GM23338 (cell line): ENCODE data around the gene ADAMTS14.
"Not testable (repeated sequence)": the region's sequence is repeated elsewhere in the genome, so short reads cannot be mapped to it uniquely, and the experiment has no call there.

Source experiments
- EZH2 ChIP-seq: fragments of 200-600 bp; sonication (generic); IDR thresholded peaks from one replicate; pipeline ENCODE4 v1.8.0; 2017; ENCODE audit warnings: antibody characterized with exemption, mild to moderate bottlenecking, low read depth; ENCODE audit not compliant: unreplicated experiment
- EZH2phosphoT487 ChIP-seq: fragments of 200-600 bp; sonication (generic); IDR thresholded peaks from one replicate; pipeline ENCODE4 v1.8.1; 2018; ENCODE audit warnings: antibody characterized with exemption; ENCODE audit not compliant: unreplicated experiment
- POLR2AphosphoS5 ChIP-seq: IDR thresholded peaks from 2 replicates; pipeline ENCODE4 v1.6.1; 2016; ENCODE audit warnings: antibody characterized with exemption, low read depth
- TF ChIP-seq, protein P1 (sequence below), 2 experiments: fragments of 200-600 bp in 1 of 2; sonication (generic) in 1 of 2; conservative IDR thresholded peaks; 2 replicates each; pipeline versions ENCODE4 v1.5.1 to v1.6.1; 2016 to 2017; ENCODE audit warnings: antibody characterized with exemption in 2 of 2, low read depth in 2 of 2, mild to moderate bottlenecking in 2 of 2, moderate library complexity in 1 of 2

DNA sequence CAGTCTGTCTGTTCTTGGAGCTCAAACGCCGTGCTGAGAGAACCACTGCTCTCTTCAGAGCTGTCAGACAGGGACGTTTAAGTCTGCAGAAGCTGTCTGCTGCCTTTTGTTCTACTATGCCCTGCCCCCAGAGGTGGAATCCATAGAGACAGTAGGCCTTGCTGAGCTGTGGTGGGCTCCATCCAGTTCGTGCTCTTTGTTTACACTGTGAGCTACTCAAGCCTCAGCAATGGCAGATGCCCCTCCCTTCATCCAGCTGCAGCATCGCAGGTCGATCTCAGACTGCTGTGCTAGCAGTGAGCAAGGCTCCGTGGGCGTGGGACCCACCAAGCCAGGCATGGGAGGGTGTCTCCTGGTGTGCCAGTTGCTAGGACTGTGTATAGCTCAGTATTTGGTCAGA lies 27.3 kb upstream of the ADAMTS14 start:
- TF ChIP-seq, protein P1, sequence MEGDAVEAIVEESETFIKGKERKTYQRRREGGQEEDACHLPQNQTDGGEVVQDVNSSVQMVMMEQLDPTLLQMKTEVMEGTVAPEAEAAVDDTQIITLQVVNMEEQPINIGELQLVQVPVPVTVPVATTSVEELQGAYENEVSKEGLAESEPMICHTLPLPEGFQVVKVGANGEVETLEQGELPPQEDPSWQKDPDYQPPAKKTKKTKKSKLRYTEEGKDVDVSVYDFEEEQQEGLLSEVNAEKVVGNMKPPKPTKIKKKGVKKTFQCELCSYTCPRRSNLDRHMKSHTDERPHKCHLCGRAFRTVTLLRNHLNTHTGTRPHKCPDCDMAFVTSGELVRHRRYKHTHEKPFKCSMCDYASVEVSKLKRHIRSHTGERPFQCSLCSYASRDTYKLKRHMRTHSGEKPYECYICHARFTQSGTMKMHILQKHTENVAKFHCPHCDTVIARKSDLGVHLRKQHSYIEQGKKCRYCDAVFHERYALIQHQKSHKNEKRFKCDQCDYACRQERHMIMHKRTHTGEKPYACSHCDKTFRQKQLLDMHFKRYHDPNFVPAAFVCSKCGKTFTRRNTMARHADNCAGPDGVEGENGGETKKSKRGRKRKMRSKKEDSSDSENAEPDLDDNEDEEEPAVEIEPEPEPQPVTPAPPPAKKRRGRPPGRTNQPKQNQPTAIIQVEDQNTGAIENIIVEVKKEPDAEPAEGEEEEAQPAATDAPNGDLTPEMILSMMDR (conservative IDR thresholded peaks at IDR 0.05; ENCODE audit: low read depth in 2 of 2), result not testable (repeated sequence)
- not testable (repeated sequence) for TF ChIP-seq EZH2, EZH2phosphoT487, POLR2AphosphoS5
